Islet precursor cell (in vitro differentiated cells): ENCODE measurements around the gene HGS.
A peak's percentile ranks its signal among the peaks of the same experiment; 100 is the strongest.
"Not testable (repeated sequence)": the region's sequence is repeated elsewhere in the genome, so short reads cannot be mapped to it uniquely, and the experiment has no call there.

ENCODE experiments used
- DNase-seq: peaks from one replicate; pipeline ENCODE4 v3.0.0-alpha.2; 2018

HGS gene

GRCh38 chr17:81656118-81656743 lies 27.6 kb upstream of the HGS start, which contains the start of gene PDE6G:
Gene PDE6G (minus strand): TSS chr17:81656542. CDS start chr17:81653305, 3,237 bp downstream.
- DNase-seq: no peak

DNA sequence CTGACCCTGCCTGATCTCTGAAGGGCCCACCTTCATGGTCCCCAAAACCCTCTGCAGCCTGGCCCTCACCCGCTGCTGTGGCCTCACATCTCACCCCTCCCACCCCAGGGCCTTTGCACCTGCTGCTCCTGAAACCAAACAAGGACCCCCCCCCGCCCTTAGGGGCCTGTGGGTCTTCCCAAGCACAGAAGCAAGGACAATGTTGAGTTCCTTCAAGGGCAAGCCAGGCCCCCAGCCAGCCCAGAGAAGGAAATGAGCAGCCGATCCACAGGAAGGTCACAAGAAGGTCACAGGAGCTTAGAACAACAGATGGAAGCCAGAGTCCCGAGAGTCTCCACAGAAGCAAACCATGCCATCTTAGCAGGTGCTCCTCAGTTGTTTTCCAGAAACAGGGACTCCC lies 27.0 kb upstream of the HGS start:
- DNase-seq: no peak

DNA sequence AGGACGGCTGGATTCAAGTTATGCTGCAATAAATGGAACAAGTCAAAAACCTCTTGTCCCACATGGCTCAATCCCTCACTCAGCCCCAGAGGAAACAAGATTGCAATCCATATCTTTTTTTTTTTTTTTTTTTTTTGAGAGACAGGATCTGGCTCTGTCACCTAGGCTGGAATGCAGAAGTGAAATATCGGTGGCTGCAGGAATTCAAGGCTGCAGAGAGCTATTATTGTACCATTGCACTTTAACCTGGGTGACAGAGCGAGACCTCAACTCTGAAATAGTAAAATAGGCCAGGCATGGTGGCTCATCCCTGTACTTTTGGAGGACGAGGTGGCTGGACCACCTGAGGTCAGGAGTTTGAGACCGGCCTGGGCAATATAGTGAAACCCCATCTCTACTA lies 24.8 kb upstream of the HGS start:
- DNase-seq: no peak

GRCh38 chr17:81660441-81660840 lies 23.4 kb upstream of the HGS start:
- no peak for DNase-seq

GRCh38 chr17:81662002-81662401 lies 21.8 kb upstream of the HGS start:
- DNase-seq: no peak

GRCh38 chr17:81664051-81664470 lies 19.8 kb upstream of the HGS start:
- DNase-seq: no peak

DNA sequence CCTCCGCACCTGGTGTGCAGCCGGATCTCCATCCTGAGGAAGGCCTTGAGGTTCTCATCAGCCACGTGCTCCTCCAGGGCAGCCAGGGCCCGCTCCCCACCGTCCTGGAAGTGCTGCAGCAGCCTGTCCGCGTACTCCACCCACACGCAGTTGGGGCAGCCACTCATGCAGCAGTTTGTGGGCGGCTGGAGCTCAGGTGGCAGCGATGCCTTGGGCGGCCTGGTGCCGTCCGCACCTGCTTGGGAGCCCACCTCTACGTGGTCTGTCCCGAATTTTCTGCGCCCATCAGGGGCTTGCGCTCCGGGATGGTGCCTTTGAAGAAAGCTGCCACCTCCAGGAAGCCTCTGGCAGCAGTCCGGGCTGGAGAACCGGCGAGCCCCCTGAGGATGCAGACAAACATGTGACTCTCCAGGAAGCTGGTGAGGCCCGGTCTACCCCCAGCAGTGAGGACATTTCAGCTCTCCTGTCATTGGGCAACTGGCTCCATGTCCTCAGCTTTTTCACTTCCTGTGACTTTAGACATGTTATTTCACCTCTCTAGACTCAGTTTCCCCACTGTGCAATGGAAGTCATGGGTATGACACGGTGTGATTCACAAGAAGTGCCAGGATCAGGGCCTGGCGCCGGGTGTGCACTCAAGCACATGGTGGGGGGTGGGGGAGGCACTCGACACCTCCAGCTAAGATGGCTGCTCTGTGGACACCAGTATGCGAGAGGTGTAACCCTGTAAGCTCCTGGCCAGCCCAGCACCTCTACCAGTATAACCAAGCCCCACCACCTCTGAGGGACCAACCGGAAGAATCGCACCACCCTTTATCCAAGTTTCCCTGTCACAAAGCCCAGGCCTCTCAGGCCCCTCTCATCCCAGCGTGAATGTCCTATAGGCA lies 18.4 kb upstream of the HGS start:
- no peak for DNase-seq

DNA sequence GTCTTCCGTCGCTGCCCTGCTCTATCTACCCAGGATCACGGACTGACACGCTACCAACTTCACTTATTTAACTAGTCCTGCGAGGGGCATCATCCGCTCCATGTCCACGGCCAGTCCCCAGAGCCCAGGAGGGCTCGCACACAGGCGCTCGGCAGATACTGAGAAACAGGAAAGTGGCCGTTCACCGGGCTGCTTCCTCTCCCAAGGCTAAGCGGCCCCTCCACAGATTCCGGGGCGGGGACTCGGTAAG lies 17.8 kb upstream of the HGS start:
- DNase-seq: no peak

- peak; percentile 99 for DNase-seq
Measured at GRCh38 chr17:81666342-81667191, 17.2 kb upstream of the HGS start, which contains the start of the genes CCDC137 and OXLD1. Gene CCDC137 (plus strand): TSS chr17:81666737. CDS start chr17:81666767, 30 bp downstream. Gene OXLD1 (minus strand): TSS chr17:81666605. CDS start chr17:81666577, 28 bp downstream.

DNA sequence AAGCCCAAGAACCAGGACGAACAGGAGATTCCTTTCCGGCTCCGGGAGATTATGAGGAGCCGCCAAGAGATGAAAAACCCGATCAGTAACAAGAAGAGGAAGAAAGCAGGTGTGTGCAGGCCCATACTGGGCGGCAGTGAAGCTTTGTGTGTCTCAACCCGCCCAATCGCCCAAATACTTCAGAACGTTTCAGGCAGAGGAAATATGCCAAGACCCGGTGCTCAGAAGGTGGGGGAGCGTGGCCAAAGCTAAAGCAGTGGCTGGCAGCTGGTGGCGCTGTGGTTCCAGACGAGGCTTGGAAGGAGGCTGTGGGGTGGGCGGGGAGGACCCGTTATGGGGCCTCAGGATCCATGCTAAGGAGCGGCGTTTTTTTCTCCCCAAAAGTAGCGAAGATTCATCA lies 16.1 kb upstream of the HGS start:
- peak; percentile 69 for DNase-seq

- DNase-seq: no peak
Measured at GRCh38 chr17:81672504-81672903, 11.3 kb upstream of the HGS start.

DNA sequence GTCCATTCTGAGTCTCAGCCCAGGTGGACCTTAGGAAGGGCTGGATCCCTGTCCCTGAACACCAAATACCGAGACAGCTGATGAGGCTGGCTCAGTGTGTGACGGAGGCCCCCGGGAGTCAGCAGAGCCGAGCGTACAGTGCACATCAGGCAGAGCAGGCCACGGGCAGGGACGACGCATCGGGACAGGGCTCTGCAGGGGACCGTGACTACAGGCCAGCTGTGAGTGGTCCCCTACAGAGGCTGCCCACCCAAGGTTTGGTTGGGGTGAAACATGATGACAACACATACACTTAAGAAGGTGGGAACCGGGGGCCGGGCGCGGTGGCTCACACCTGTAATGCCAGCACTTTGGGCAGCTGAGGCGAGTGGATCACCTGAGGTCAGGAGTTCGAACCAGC lies 10.9 kb upstream of the HGS start:
- no peak for DNase-seq

DNA sequence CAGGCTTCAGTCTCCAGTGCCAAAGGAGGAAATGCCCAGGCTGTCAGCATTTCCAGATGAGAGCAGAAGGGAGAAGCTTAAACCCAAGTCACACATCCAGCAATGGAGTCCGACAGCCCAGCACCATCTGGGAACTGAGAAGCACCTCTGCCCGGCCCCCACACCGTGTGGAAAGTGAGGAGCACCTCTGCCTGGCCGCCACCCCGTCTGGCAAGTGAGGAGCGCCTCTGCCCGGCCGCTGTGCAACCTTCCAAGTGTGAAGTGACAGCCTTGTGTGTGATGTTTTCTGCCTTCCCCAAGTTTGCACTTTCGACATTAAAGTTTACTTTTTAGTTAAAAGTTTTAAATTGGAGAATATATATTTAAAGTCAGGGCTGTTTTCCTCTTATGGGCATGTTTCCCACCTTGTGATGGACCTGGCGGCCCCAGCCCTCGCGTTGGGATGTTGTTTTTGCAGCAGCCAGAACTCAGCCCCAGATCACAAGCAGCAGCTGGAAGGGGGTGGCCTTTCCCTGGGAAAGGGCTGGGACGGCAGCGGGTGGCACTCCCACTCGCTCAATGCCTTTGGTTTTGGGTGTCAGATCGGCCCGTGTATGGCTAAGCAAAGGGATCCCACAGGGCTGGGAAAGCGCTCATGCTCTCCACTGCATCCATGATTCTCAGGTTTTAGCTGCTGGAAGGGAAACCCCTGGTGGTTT lies 10.1 kb upstream of the HGS start:
- DNase-seq: no peak

- DNase-seq: not testable (repeated sequence)
Measured at GRCh38 chr17:81675515-81676221, 8.1 kb upstream of the HGS start.

GRCh38 chr17:81676906-81677305 lies 6.9 kb upstream of the HGS start:
- DNase-seq: no peak

GRCh38 chr17:81680150-81680549 lies 3.7 kb upstream of the HGS start:
- no peak for DNase-seq

GRCh38 chr17:81681672-81682071 lies 2.1 kb upstream of the HGS start:
- DNase-seq: no peak

DNA sequence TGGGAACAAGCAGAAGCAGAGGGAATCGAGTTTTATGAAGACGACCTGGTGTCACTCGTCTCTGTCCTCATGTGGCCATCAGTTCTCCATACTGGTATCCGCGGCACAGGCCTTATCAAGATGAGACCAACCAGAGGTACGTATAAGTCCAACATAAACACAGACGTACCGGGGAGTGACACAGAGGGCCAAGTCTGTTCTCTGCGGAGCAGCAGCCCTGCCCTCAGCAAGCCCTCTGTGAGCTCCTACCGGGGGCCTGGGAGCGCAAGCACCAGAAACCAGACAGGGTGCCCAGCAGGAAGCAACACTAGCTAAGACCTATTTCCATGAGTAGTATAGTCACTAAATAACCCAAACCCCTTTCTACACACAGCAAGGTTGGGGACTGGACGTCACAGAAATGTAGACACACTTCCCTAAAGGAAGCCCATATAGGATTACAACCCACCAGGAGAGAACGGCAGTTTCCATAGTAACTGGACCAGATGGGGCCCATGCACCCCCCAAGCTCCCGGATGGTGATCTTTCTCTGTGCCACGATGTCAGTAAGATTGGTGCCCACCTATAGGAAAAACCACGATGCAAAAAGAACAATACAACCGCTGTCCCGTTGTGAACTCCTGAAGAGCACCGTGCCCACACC lies 1.1 kb upstream of the HGS start:
- no peak for DNase-seq

GRCh38 chr17:81683208-81683583 lies 615 bp upstream of the HGS start:
- no peak for DNase-seq

- DNase-seq: no peak
Measured at GRCh38 chr17:81684442-81684911, 666 bp downstream of the HGS start.

- peak; percentile 83 for DNase-seq
Measured at GRCh38 chr17:81685108-81685507, 1.3 kb downstream of the HGS start.

DNA sequence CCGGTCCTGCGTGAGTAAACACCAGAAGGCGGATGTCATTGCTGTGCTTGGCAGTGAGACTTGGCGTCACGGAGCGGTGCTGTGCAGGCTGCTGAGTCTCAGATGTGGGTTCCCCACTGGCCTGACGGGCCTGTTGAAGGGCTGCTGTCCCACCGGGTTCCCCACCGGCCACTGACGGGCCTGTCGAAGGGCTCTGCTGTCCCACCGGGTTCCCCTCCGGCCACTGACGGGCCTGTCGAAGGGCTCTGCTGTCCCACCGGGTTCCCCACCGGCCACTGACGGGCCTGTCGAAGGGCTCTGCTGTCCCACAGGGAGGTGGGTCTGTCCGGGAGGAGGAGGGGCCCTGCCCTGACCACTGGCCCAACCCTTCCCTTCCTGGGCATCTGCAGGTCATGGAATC lies 2.8 kb downstream of the HGS start:
- DNase-seq: no peak
